Measurements from ENCODE around the gene NOL6. TPM values are rescaled to one million over a fixed set of nuclear protein-coding genes. Genes with fewer than 3 reads are reported as not detected.
A peak's percentile ranks its signal among the peaks of the same experiment; 100 is the strongest.

Gene NOL6
- total and polyA plus RNA-seq, 2 of the 8 experiments (the other 6 are each of a cell fraction or from before 2014, with no cell fraction given), result 44.0 to 55.0 TPM

GRCh38 chr9:33434317-33435105 is 39.2 kb downstream of the NOL6 start:
- Histone ChIP-seq H2BK120ac (replicated peaks; ENCODE audit: low read depth, low read length) (no peak overlapping the region), H3K27me3 (replicated peaks in 1 of 4; ENCODE audit: control insufficient read depth in 3 of 4, extremely low read depth in 1 of 4, insufficient read depth in 3 of 4, low read length in 3 of 4) (no peaks in the 10 kb centered on the region), H4K91ac (replicated peaks; ENCODE audit: insufficient read length, low read length) (no peak overlapping the region), H4K5ac (ENCODE audit: insufficient read length, low read depth, low read length) (no peak overlapping the region), H3K79me1 (ENCODE audit: low read depth, low read length) (no peaks in the 10 kb centered on the region), H3K36me3 (ENCODE audit: control insufficient read depth in 2 of 4, insufficient read depth in 4 of 4, low read length in 3 of 4) (no peaks in the 10 kb centered on the region), H2BK5ac (ENCODE audit: low read depth, low read length) (no peak overlapping the region), H2BK20ac (ENCODE audit: low read length) (no peak overlapping the region), H3K4me1 (replicated peaks in 1 of 4; ENCODE audit: control insufficient read depth in 3 of 4, insufficient read depth in 4 of 4, low read length in 3 of 4) (peaks cover 0 to 2% (median 0%) of the 10 kb centered on the region in 4 experiments; a peak in 3 of 7 replicates), H3K14ac (ENCODE audit: insufficient read length) (no peak overlapping the region), H3K9ac (replicated peaks in 1 of 4; ENCODE audit: extremely low read depth in 1 of 4, low read depth in 3 of 4, low read length in 3 of 4) (no peak overlapping the region), H3K18ac (ENCODE audit: extremely low read depth, low read length) (no peak overlapping the region), H3K9me3 (ENCODE audit: insufficient read depth in 2 of 2, low read depth in 1 of 2, low read length in 1 of 2) (no peaks in the 10 kb centered on the region), H3K23ac (ENCODE audit: insufficient read length) (no peak overlapping the region), H3K4me3 (ENCODE audit: extremely low read depth in 1 of 4, insufficient read depth in 2 of 4, low read depth in 3 of 4, low read length in 4 of 4) (no peak overlapping the region), H3K4me2 (ENCODE audit: insufficient read depth in 1 of 2, low read depth in 2 of 2, low read length in 2 of 2) (no peak overlapping the region), H3K79me2 (ENCODE audit: control insufficient read depth in 1 of 2, insufficient read depth in 2 of 2, low read length in 2 of 2) (no peaks in the 10 kb centered on the region), H2BK12ac (ENCODE audit: low read depth, low read length) (0 out of 2 replicates have a peak overlapping the region, but pooled peaks have one; percentile 43), H2AK5ac (ENCODE audit: low read depth, low read length) (no peak overlapping the region), H3K27ac (ENCODE audit: low read depth, low read length) (no peak overlapping the region), H3K4ac (replicated peaks; ENCODE audit: insufficient read length, low read depth, low read length) (no peak overlapping the region), H3K56ac (replicated peaks; ENCODE audit: insufficient read length, low read depth, low read length) (no peak overlapping the region), H2BK15ac (ENCODE audit: low read length) (no peak overlapping the region; the same call in 1 of the 2 replicates), H2AFZ (ENCODE audit: low read length) (no peak overlapping the region), H3K23me2 (ENCODE audit: low read depth, low read length) (no peaks in the 10 kb centered on the region), H4K8ac (ENCODE audit: extremely low read depth, insufficient read depth, low read length) (no peak overlapping the region), H4K20me1 (replicated peaks in 1 of 2; ENCODE audit: control insufficient read depth in 1 of 2, insufficient read depth in 2 of 2, low read length in 2 of 2) (no peaks in the 10 kb centered on the region)
- DNase-seq (ENCODE audit: low read depth in 1 of 2, low spot score in 2 of 2) (no peak), FAIRE-seq (no peak)
- WGBS, 2 experiments (ENCODE audit: extremely low coverage in 1 of 2, insufficient coverage in 1 of 2, insufficient read length in 1 of 2, insufficient replicate concordance in 2 of 2, low coverage in 1 of 2, low lambda C conversion rate in 2 of 2, missing lambda C conversion rate in 1 of 2), result 82 to 100% methylated on average over 1 to 15 of the region's 16 CpGs
- TF ChIP-seq HDAC6 (IDR thresholded peaks at IDR 0.05; ENCODE audit: low read depth, low read length) (no peak), POU5F1 (IDR thresholded peaks at IDR 0.05; ENCODE audit: low read depth, low read length) (no peak), NANOG (IDR thresholded peaks at IDR 0.05; ENCODE audit: insufficient read depth, low read depth, low read length, poor library complexity, severe bottlenecking) (no peak), SP2 (IDR thresholded peaks at IDR 0.05; ENCODE audit: low read length) (no peak), TAF1 (IDR thresholded peaks at IDR 0.05; ENCODE audit: low read depth, low read length) (no peak), ATF3 (IDR thresholded peaks at IDR 0.05; ENCODE audit: insufficient read depth, low read depth, low read length) (no peak), CTCF (IDR thresholded peaks at IDR 0.05; ENCODE audit: control extremely low read depth in 1 of 3, insufficient read depth in 1 of 3, low read depth in 1 of 3, low read length in 3 of 3) (no peak), SUZ12 (IDR thresholded peaks at IDR 0.05; ENCODE audit: low read length) (no peak)
- ChIA-PET POLR2A (ENCODE audit: partially characterized antibody) (interaction anchor here (0.6 to 0.9 kb wide), 3 partner anchors 9 to 29 kb away, joined by 3 to 4 read pairs (median 3); no protein-coding TSS in a partner anchor), CTCF (ENCODE audit: partially characterized antibody) (interaction anchor here (1.0 to 6.2 kb wide), 9 partner anchors 13 to 60 kb away, joined by 4 to 45 read pairs (median 6); partner anchors contain the start of gene AQP3)
